ENCODE measurements around the gene LSS. TPM values are rescaled to one million over a fixed set of nuclear protein-coding genes. Genes with fewer than 3 reads are reported as not detected.

LSS gene
- polyA plus RNA-seq, 6 donors from 2014 or later = 6.4 to 10.5 (median 8.9) TPM

DNA sequence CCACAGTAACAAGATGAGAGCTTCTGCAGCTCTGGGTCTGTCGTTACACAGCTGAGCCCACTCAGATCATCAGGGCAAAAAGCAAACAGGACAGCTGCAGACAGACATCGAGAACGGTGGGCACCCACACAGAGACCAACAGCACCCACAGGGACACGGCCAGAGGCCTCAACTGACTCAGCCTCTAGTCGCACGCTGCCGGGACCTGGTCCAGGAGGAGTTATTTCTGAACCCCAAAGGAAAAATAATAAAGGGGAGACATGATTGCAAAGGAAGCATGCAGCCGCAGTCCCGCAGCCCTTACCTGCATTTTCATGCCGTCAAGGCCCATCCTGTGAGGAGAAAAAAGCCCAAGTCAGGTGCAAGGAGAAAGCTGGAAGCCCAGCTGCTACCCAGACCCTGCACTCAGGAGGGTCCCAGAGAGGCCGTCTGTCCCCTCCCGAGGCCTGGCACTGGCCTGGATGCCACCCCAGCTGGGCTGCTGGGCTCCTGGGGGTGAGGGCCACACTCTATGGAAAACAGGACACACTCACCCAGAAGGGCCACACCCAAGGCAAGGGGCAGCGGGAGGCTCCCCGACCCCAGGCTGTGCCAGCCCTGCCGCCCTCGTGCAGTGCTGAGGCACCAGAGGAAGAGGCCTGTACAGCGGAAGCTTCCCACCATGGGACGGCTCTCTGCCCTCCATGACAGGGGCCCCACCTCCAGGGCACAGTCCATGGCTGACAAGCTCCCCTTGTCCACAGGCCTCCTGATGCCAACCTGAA is 15.7 kb downstream of the LSS start:
- Mint-ChIP-seq H3K9me3 (no peaks in the 10 kb centered on the region), H3K4me3 (no peak overlapping the region), H3K27ac (no peak overlapping the region), H3K27me3 (no peaks in the 10 kb centered on the region), H3K36me3 (no peaks in the 10 kb centered on the region), H3K4me1 (peaks cover 0 to 3% (median 0%) of the 10 kb centered on the region in 3 donors)
- no peak for ATAC-seq (ENCODE audit: low read depth in 2 of 2)
- no peak for DNase-seq

DNA sequence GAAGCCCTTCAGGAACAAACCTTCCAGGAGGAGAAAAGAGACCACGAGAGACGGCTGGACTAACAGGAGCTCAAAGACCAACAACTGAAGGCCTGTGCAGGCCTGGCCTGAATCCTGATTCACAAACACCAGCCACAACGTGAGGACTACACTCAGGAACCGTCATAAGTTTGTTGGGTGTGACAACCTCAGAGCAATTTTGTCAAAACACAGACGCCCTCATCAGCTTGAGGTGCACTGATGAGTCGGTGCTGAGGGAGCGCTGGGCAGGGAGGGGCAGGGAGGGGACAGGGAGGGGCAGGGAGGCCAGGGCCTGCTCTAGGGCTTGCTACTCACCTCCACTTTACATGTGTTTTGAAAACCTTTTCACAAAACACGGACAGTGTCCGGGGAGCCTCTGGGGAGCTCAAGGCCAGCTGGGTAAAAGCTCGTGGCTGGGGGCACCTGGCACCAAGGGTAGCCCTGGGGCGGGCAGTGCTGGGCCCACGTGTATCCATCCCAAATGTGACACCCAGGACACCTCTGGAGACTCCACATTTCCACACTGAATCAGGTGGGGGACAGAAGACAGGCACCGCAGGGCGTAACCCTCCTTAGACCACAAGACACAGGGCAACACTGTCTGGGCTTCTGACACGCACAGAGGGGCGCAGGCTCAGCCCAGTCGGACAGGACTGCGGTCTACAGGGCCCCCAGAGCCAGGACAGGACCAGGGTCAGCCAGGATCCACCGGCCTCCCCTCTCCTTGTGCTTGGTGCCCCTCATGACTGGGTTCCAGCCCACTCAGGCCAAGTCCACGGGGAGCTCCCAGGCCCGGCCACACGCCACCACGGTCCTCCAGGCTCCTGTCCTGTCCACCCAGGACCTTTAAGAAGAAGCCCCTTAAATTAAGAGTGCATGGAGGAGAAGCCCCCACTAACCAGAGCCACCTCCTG is 16.5 kb downstream of the LSS start:
- Mint-ChIP-seq H3K27me3 (no peaks in the 10 kb centered on the region), H3K36me3 (no peaks in the 10 kb centered on the region)
- DNase-seq = no peak

DNA sequence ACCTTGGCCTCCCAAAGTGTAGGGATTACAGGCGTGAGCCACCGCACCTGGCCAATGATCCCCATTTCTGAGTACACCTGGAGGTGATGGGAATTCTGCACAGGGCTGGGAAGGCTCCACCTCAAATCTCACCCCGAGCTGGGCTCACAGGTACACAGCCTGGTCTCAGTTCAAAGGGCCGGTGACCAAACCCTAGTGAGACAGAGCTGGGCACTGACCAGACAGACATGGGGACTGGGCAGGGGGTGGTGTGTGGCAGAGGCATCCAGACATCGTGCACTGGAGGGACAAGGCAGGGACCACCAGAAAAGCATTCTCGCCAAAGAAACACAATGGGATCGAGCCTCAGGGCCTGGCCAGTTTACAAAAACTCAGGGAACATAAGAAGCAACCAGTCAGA is 17.2 kb downstream of the LSS start:
- no peaks in the 10 kb centered on the region for H3K27me3 Mint-ChIP-seq
- no peak overlapping the region for H3K27ac Mint-ChIP-seq
- H3K36me3 Mint-ChIP-seq = no peaks in the 10 kb centered on the region
- no peak for DNase-seq
- no peak overlapping the region for H3K4me3 Mint-ChIP-seq
- no peaks in the 10 kb centered on the region for H3K9me3 Mint-ChIP-seq
- ATAC-seq (ENCODE audit: low read depth in 2 of 2) = no peak
- peaks cover 0 to 3% (median 0%) of the 10 kb centered on the region in 3 donors for H3K4me1 Mint-ChIP-seq

More for the DNA sequence above, 16.5 kb downstream of the LSS start:
- H3K4me1 Mint-ChIP-seq = peaks cover 0 to 3% (median 0%) of the 10 kb centered on the region in 3 donors
- peak overlapping the region in 1 of 6 donors; percentile 76 for H3K27ac Mint-ChIP-seq
- ATAC-seq (ENCODE audit: low read depth in 2 of 2) = no peak
- no peak overlapping the region for H3K4me3 Mint-ChIP-seq
- no peaks in the 10 kb centered on the region for H3K9me3 Mint-ChIP-seq

DNA sequence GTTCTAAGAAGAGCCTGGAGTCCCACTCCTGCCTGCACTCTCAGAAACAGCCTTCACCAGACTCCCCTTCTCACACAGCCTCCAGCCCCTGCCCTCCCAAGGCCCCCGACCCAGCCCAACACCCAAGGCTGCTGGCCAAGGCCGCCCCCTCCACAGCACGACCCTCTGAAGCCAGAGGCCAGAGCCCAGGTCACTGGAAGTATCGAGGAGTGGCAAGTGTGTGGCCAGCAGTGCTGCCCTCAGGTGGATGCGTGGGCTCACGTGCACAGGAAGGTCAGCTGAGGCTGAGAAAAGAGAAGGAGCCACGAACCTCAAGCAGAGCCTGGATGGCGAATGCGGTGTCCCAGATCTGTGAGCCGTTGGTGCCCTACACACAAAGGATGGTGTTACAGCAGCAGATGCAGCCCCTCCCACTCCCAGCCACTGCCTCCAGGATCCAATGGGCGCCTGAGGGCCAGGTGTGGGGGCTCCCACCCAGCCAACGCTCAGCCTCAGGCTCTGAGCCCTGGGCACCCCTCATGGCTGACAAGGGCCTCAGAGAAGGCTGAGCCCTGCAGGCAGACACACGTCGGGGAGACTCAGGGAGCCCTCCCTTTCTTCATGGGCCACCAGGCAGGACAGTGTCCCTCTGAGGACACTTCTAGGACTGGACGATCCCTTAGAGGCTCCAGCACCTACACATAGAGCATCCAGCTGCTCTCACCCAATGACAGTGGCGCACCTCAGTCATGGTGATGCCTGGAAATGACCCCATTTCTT is 18.0 kb downstream of the LSS start:
- H3K4me3 Mint-ChIP-seq = no peak overlapping the region
- no peak overlapping the region for H3K27ac Mint-ChIP-seq
- H3K27me3 Mint-ChIP-seq = no peaks in the 10 kb centered on the region
- ATAC-seq (ENCODE audit: low read depth in 2 of 2) (no peak), DNase-seq (no peak)
- no peaks in the 10 kb centered on the region for H3K9me3 Mint-ChIP-seq
- no peaks in the 10 kb centered on the region for H3K36me3 Mint-ChIP-seq
- no peaks in the 10 kb centered on the region for H3K4me1 Mint-ChIP-seq

DNA sequence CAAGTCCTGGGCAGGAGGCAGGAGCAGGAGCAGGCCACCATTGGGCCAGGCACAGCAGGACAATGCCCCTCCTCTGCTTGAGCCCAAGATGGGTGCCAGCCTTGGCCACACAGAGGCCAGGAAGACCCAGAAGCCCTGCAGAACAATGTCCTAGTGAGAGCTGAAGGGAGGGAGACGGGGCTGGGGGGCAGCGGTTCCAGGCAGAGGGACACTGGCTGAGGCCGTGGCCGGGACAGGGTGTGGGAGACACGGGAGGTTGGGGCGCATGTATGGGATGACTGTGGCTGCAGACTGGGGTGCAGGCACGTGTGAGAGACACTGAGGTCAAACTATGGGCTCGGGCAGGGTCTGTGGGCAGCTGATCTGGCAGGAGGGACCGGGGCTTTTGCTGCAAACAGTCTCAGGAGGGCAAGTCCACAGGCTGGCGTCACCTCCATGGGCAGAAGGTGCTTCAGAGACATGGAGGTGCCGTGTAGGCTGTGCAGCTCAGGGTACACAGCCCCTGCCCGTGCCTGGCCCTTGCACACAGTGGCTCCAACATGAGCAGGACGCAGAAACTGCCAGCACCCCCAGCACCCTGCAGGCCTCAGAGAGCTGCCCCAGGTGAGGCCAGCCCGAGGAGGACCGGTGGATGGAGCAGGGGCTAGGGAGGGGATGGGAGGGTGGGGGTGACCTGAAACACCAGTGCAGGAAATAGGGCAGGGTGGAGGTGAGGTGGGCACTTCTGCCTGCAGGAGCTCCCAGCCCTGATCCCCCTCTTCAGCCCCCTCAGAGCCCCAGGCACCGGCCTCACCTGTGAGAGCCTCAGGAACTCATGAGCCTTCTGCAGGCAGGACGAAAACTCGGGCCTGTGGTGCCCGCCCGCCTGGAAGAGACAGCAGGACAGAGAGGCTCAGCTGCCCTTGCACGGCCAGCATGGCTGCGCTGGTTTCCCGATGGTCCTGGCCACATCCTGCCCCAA is 19.5 kb downstream of the LSS start:
- Mint-ChIP-seq H3K4me1 (no peaks in the 10 kb centered on the region), H3K27ac (no peak overlapping the region)

GRCh38 chr21:46207920-46208591 is 20.5 kb downstream of the LSS start:
- DNase-seq (no peak), ATAC-seq (ENCODE audit: low read depth in 2 of 2) (no peak)
- Mint-ChIP-seq H3K27me3 (no peaks in the 10 kb centered on the region), H3K36me3 (peaks cover 1 to 2% of the 10 kb centered on the region in 2 donors), H3K27ac (peak overlapping the region in 1 of 6 donors; percentile 43), H3K4me1 (no peaks in the 10 kb centered on the region), H3K4me3 (no peak overlapping the region), H3K9me3 (no peaks in the 10 kb centered on the region)

More for the DNA sequence above, 19.5 kb downstream of the LSS start:
- no peak for DNase-seq
- Mint-ChIP-seq H3K9me3 (no peaks in the 10 kb centered on the region), H3K4me3 (no peak overlapping the region), H3K27me3 (no peaks in the 10 kb centered on the region), H3K36me3 (no peaks in the 10 kb centered on the region)
- no peak for ATAC-seq (ENCODE audit: low read depth in 2 of 2)

- Mint-ChIP-seq H3K27me3 (no peaks in the 10 kb centered on the region), H3K4me3 (peak overlapping the region in 1 of 8 donors; percentile 52), H3K4me1 (no peaks in the 10 kb centered on the region), H3K9me3 (no peaks in the 10 kb centered on the region), H3K27ac (peak overlapping the region in 1 of 6 donors; percentile 43), H3K36me3 (peaks cover 4 to 7% of the 10 kb centered on the region in 2 donors)
- no peak for DNase-seq
- ATAC-seq (ENCODE audit: low read depth in 2 of 2) = no peak
Measured at GRCh38 chr21:46207006-46207919, 21.3 kb downstream of the LSS start.

- Mint-ChIP-seq H3K36me3 (peaks cover 4 to 7% of the 10 kb centered on the region in 2 donors), H3K27me3 (no peaks in the 10 kb centered on the region), H3K27ac (no peak overlapping the region), H3K9me3 (no peaks in the 10 kb centered on the region), H3K4me1 (no peaks in the 10 kb centered on the region), H3K4me3 (peak overlapping the region in 1 of 8 donors; percentile 52)
- ATAC-seq (ENCODE audit: low read depth in 2 of 2) (no peak), DNase-seq (no peak)
Measured at GRCh38 chr21:46206163-46207005, 22.2 kb downstream of the LSS start.

DNA sequence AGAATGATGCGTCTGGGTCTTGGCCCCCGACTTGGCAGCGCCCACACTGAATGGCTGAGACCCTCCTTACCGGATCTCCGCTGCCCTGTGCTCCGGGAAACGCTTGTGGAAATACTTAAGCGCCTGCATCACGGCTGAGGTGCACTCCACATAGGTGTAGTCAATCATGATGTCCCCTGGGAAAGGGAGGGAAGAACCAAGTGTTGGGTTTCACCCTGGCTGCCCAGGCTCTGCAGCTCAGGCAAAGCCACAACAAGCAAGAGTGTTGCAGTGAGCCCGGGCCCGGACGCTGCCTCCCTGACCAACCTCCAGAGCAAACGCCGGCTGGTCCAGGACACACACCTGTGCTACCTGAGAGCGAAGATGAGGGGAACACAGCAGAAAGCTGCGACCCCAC is 22.8 kb downstream of the LSS start:
- DNase-seq (no peak), ATAC-seq (ENCODE audit: low read depth in 2 of 2) (no peak)
- no peak overlapping the region for H3K4me3 Mint-ChIP-seq
- no peaks in the 10 kb centered on the region for H3K27me3 Mint-ChIP-seq
- H3K9me3 Mint-ChIP-seq = no peaks in the 10 kb centered on the region
- H3K27ac Mint-ChIP-seq = peak overlapping the region in 1 of 6 donors; percentile 67
- peaks cover 4 to 7% of the 10 kb centered on the region in 2 donors for H3K36me3 Mint-ChIP-seq
- H3K4me1 Mint-ChIP-seq = no peaks in the 10 kb centered on the region

DNA sequence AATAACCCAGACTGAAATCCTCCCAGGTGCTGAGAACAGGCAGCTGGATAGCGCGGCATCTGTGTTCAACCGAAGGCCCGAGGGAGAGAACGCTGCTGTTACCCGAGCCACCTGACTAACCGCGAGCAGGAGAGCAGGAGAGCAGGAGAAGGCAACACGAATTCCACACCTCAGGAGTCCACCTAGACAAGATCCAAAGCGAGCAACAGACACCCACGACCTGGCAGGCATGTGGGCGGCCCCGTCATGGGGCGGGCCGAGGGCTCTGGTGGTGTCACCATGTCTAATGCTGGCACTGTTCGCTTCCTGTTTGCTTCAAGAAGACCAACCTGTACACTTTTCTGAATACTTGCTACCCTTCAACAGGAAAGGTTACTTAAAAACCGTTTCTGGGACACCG is 23.4 kb downstream of the LSS start:
- H3K4me1 Mint-ChIP-seq = no peaks in the 10 kb centered on the region
- H3K36me3 Mint-ChIP-seq = peaks cover 5 to 11% of the 10 kb centered on the region in 2 donors
- peak overlapping the region in 3 of 6 donors; percentile 54 to 66 (median 59) for H3K27ac Mint-ChIP-seq
- H3K9me3 Mint-ChIP-seq = no peaks in the 10 kb centered on the region
- DNase-seq (no peak), ATAC-seq (ENCODE audit: low read depth in 2 of 2) (no peak)
- H3K4me3 Mint-ChIP-seq = peak overlapping the region in 1 of 8 donors; percentile 56
- H3K27me3 Mint-ChIP-seq = no peaks in the 10 kb centered on the region

DNA sequence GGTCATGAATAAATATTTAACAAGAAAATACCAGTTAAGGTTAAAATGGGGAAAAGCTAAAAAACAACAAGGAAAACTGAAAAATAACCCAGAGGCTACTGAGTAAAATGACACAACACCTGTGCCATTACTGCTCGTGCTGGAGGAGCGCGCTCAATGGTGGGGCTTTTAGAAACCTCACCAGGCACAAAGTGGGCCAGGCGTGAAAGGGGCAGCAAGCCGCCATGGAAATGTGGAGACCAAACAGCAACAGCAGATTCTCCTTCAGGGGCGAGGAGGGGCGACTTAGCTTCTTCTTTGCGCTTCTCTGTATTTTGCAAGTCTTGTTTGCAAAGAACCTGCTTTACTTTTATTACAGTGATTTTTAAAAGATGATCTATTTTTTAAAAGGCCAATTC is 25.4 kb downstream of the LSS start:
- Mint-ChIP-seq H3K27ac (peak overlapping the region in 2 of 6 donors; percentile 58 to 63), H3K4me3 (no peak overlapping the region), H3K9me3 (no peaks in the 10 kb centered on the region), H3K27me3 (no peaks in the 10 kb centered on the region), H3K36me3 (peaks cover 25 to 29% of the 10 kb centered on the region in 2 donors), H3K4me1 (no peaks in the 10 kb centered on the region)
- DNase-seq = no peak
- ATAC-seq (ENCODE audit: low read depth in 2 of 2) = no peak

Measured in naive B cell (primary cell).